Stimulated activated naive CD4-positive, alpha-beta T cell treated with Interleukin-2 at 50 U/mL for 16 hours (primary cell): ENCODE measurements around the gene SPAAR.
"Not testable (repeated sequence)": the region's sequence is repeated elsewhere in the genome, so short reads cannot be mapped to it uniquely, and the experiment has no call there.

Experiments
- DNase-seq: peaks from one replicate; lab custom pipeline; 2025; lab: John Stamatoyannopoulos, UW

The SPAAR gene

GRCh38 chr9:35904338-35904737 lies 5.0 kb upstream of the SPAAR start:
- DNase-seq, result no peak

GRCh38 chr9:35905051-35905781 lies 4.1 kb upstream of the SPAAR start:
- DNase-seq, result no peak

GRCh38 chr9:35905912-35906679 lies 3.2 kb upstream of the SPAAR start, which contains the start of gene HRCT1:
Gene HRCT1, plus strand, starts transcription at chr9:35906202. Its CDS starts 86 bp downstream, at chr9:35906288.
- DNase-seq, result no peak

- no peak for DNase-seq
Measured at GRCh38 chr9:35906923-35907699, 2.2 kb upstream of the SPAAR start.

- no peak for DNase-seq
Measured at GRCh38 chr9:35907711-35908503, 1.4 kb upstream of the SPAAR start.

- DNase-seq, result no peak
Measured at GRCh38 chr9:35908504-35909125, 675 bp upstream of the SPAAR start.

- no peak for DNase-seq
Measured at GRCh38 chr9:35909687-35910612, 660 bp downstream of the SPAAR start.

GRCh38 chr9:35910613-35911359 lies 1.5 kb downstream of the SPAAR start:
- DNase-seq, result no peak

- no peak for DNase-seq
Measured at GRCh38 chr9:35911690-35912089, 2.4 kb downstream of the SPAAR start.

- DNase-seq, result no peak
Measured at GRCh38 chr9:35912791-35913400, 3.6 kb downstream of the SPAAR start.

GRCh38 chr9:35913429-35913828 lies 4.1 kb downstream of the SPAAR start:
- DNase-seq, result not testable (repeated sequence)

GRCh38 chr9:35914301-35914807 lies 5.1 kb downstream of the SPAAR start:
- DNase-seq, result no peak

- DNase-seq, result no peak
Measured at GRCh38 chr9:35915681-35916294, 6.5 kb downstream of the SPAAR start.

- no peak for DNase-seq
Measured at GRCh38 chr9:35917261-35917660, 8.0 kb downstream of the SPAAR start.

- no peak for DNase-seq
Measured at GRCh38 chr9:35918780-35919179, 9.5 kb downstream of the SPAAR start.

GRCh38 chr9:35919212-35920008 lies 10.1 kb downstream of the SPAAR start:
- DNase-seq, result no peak

GRCh38 chr9:35920051-35920620 lies 10.8 kb downstream of the SPAAR start:
- no peak for DNase-seq
